ENCODE measurements around the gene ITGA7.

Gene ITGA7

DNA sequence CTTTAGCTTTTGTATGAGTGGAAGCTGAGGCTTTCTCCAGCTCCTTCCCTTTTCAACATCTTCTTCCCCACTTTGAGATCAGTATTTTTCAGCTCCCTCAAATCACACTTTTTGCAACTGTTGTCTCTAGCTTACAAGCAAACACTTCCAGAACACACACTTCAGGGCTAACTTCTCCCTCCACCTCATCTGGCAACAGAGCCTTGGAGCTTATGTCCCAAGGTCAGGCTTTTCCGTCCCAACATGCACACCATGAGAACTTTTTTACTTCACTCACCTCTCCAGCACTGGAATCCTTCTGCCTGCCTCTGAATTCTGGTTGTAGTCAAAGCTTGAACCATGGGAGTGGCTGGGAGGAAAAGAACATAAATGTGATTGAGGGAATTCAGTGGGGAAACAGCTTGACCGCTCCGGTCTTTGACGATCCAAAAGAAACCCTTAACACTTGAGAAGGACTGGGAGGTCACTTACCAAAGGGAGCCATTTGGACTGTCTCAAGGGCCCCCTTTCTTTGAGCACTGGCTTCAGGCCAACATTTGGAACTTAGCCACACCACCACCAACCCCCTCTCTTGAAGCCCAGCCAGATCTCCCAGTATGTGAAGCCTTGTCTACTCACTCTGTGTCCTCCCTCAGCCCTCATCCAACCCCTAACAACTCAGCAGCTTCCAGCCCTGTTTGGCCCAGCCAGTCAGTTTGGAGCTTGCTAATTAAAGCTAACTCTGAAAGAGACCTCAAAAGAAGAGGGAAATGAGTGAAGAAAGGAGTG, 4.3 kb upstream of the ITGA7 start:
- TF ChIP-seq ISL1 (CRISPR knock-in tag; IDR thresholded peaks at IDR 0.05) (no peak), ZNF565 (CRISPR knock-in tag; conservative IDR thresholded peaks at IDR 0.05; ENCODE audit: low read depth) (no peak), ESRRG (CRISPR knock-in tag; IDR thresholded peaks at IDR 0.05) (no peak), ARNTL (CRISPR knock-in tag; IDR thresholded peaks at IDR 0.05; ENCODE audit: borderline replicate concordance, low read depth) (no peak), SNAI2 (CRISPR knock-in tag; IDR thresholded peaks at IDR 0.05) (no peak), GLIS3 (CRISPR knock-in tag; IDR thresholded peaks at IDR 0.05) (no peak), ZNF8 (CRISPR knock-in tag; IDR thresholded peaks at IDR 0.05) (no peak), ZFP30 (CRISPR knock-in tag; IDR thresholded peaks at IDR 0.05) (no peak), PPARA (CRISPR knock-in tag; IDR thresholded peaks at IDR 0.05; ENCODE audit: borderline replicate concordance) (no peak), ZC3H10 (CRISPR knock-in tag; IDR thresholded peaks at IDR 0.05) (no peak), CREB5 (CRISPR knock-in tag; IDR thresholded peaks at IDR 0.05; ENCODE audit: low read depth) (no peak), PATZ1 (CRISPR knock-in tag; IDR thresholded peaks at IDR 0.05; ENCODE audit: borderline replicate concordance) (no peak)
- TF ChIP-seq, protein P1, sequence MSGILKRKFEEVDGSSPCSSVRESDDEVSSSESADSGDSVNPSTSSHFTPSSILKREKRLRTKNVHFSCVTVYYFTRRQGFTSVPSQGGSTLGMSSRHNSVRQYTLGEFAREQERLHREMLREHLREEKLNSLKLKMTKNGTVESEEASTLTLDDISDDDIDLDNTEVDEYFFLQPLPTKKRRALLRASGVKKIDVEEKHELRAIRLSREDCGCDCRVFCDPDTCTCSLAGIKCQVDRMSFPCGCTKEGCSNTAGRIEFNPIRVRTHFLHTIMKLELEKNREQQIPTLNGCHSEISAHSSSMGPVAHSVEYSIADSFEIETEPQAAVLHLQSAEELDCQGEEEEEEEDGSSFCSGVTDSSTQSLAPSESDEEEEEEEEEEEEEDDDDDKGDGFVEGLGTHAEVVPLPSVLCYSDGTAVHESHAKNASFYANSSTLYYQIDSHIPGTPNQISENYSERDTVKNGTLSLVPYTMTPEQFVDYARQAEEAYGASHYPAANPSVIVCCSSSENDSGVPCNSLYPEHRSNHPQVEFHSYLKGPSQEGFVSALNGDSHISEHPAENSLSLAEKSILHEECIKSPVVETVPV (CRISPR knock-in tag; IDR thresholded peaks at IDR 0.05): no peak
- TF ChIP-seq, protein P2, sequence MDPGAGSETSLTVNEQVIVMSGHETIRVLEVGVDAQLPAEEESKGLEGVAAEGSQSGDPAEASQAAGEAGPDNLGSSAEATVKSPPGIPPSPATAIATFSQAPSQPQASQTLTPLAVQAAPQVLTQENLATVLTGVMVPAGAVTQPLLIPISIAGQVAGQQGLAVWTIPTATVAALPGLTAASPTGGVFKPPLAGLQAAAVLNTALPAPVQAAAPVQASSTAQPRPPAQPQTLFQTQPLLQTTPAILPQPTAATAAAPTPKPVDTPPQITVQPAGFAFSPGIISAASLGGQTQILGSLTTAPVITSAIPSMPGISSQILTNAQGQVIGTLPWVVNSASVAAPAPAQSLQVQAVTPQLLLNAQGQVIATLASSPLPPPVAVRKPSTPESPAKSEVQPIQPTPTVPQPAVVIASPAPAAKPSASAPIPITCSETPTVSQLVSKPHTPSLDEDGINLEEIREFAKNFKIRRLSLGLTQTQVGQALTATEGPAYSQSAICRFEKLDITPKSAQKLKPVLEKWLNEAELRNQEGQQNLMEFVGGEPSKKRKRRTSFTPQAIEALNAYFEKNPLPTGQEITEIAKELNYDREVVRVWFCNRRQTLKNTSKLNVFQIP (CRISPR knock-in tag; IDR thresholded peaks at IDR 0.05; ENCODE audit: borderline replicate concordance, low read depth): no peak
- no peak for ATAC-seq

- TF ChIP-seq ZC3H10 (CRISPR knock-in tag; IDR thresholded peaks at IDR 0.05) (no peak), ZNF8 (CRISPR knock-in tag; IDR thresholded peaks at IDR 0.05) (no peak), TCF4 (CRISPR knock-in tag; IDR thresholded peaks at IDR 0.05; ENCODE audit: borderline replicate concordance) (no peak), ESRRG (CRISPR knock-in tag; IDR thresholded peaks at IDR 0.05) (no peak), ARNTL (CRISPR knock-in tag; IDR thresholded peaks at IDR 0.05; ENCODE audit: borderline replicate concordance, low read depth) (no peak), ISL1 (CRISPR knock-in tag; IDR thresholded peaks at IDR 0.05) (no peak), TOX (CRISPR knock-in tag; IDR thresholded peaks at IDR 0.05; ENCODE audit: borderline replicate concordance) (no peak), ZFP3 (CRISPR knock-in tag; IDR thresholded peaks at IDR 0.05) (no peak), GLIS3 (CRISPR knock-in tag; IDR thresholded peaks at IDR 0.05) (no peak), ZFP30 (CRISPR knock-in tag; IDR thresholded peaks at IDR 0.05) (no peak), ZNF70 (CRISPR knock-in tag; IDR thresholded peaks at IDR 0.05) (no peak), RARB (CRISPR knock-in tag; IDR thresholded peaks at IDR 0.05) (no peak), CSDC2 (CRISPR knock-in tag; IDR thresholded peaks at IDR 0.05) (no peak), ZNF565 (CRISPR knock-in tag; conservative IDR thresholded peaks at IDR 0.05; ENCODE audit: low read depth) (no peak)
- TF ChIP-seq, protein P2 (CRISPR knock-in tag; IDR thresholded peaks at IDR 0.05; ENCODE audit: borderline replicate concordance, low read depth): no peak
- TF ChIP-seq, protein P1 (CRISPR knock-in tag; IDR thresholded peaks at IDR 0.05): no peak
- TF ChIP-seq, protein P3, sequence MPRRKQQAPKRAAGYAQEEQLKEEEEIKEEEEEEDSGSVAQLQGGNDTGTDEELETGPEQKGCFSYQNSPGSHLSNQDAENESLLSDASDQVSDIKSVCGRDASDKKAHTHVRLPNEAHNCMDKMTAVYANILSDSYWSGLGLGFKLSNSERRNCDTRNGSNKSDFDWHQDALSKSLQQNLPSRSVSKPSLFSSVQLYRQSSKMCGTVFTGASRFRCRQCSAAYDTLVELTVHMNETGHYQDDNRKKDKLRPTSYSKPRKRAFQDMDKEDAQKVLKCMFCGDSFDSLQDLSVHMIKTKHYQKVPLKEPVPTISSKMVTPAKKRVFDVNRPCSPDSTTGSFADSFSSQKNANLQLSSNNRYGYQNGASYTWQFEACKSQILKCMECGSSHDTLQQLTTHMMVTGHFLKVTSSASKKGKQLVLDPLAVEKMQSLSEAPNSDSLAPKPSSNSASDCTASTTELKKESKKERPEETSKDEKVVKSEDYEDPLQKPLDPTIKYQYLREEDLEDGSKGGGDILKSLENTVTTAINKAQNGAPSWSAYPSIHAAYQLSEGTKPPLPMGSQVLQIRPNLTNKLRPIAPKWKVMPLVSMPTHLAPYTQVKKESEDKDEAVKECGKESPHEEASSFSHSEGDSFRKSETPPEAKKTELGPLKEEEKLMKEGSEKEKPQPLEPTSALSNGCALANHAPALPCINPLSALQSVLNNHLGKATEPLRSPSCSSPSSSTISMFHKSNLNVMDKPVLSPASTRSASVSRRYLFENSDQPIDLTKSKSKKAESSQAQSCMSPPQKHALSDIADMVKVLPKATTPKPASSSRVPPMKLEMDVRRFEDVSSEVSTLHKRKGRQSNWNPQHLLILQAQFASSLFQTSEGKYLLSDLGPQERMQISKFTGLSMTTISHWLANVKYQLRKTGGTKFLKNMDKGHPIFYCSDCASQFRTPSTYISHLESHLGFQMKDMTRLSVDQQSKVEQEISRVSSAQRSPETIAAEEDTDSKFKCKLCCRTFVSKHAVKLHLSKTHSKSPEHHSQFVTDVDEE (CRISPR knock-in tag; IDR thresholded peaks at IDR 0.05): no peak
- ATAC-seq: no peak; the same call in 2 of the 3 replicates
Observed at GRCh38 chr12:55708695-55709233, 1.1 kb upstream of the ITGA7 start.

All from SK-N-SH treated with all-trans-retinoic acid at 6 μM for 48 hours (cell line).